Retinal pigment epithelial cell (primary cell): ENCODE results near the gene KISS1.

Experiments used
- DNase-seq: peaks from one replicate; pipeline ENCODE4 v3.0.0-alpha.2; 2010; ENCODE audit warnings: low read depth
- H3K4me3 ChIP-seq: 2 replicates; pipeline ENCODE4 v1.5.1; 2011; ENCODE audit warnings: mild to moderate bottlenecking, low read length, control low read depth, moderate library complexity
- CTCF ChIP-seq: conservative IDR thresholded peaks from 2 replicates; pipeline ENCODE4 v1.5.1; 2011; ENCODE audit warnings: low read depth, low read length, control low read depth, inconsistent platforms

Gene KISS1

GRCh38 chr1:204146309-204146708 is 50.0 kb downstream of the KISS1 start:
- TF ChIP-seq CTCF = no peak
- no peak for DNase-seq
- no peak overlapping the region for H3K4me3 ChIP-seq

- no peak for TF ChIP-seq CTCF
- DNase-seq = no peak
- H3K4me3 ChIP-seq = no peak overlapping the region
These were observed 51.2 kb downstream of the KISS1 start for GRCh38 chr1:204145033-204145504.

- H3K4me3 ChIP-seq = no peak overlapping the region
- DNase-seq = no peak
- TF ChIP-seq CTCF = no peak
These were observed 52.8 kb downstream of the KISS1 start for GRCh38 chr1:204143276-204144041.

GRCh38 chr1:204142032-204142974 is 54.0 kb downstream of the KISS1 start:
- no peak for TF ChIP-seq CTCF
- DNase-seq = no peak
- no peak overlapping the region for H3K4me3 ChIP-seq

GRCh38 chr1:204141131-204141530 is 55.2 kb downstream of the KISS1 start:
- no peak for TF ChIP-seq CTCF
- no peak for DNase-seq
- H3K4me3 ChIP-seq = no peak overlapping the region
